Keratinocyte (primary cell): ENCODE measurements around the gene KEL.

Source experiments
- CTCF ChIP-seq, 3 experiments: IDR thresholded peaks in 1 of 3; conservative IDR thresholded peaks in 1 of 3; optimal IDR thresholded peaks in 1 of 3; 2 replicates in 2 of 3; 3 replicates in 1 of 3; pipeline versions ENCODE3 to v1.5.1; 2011; ENCODE audit warnings: low read length in 3 of 3, mild to moderate bottlenecking in 3 of 3, moderate library complexity in 2 of 3, control low read depth in 1 of 3, inconsistent platforms in 1 of 3; ENCODE audit not compliant: insufficient read depth in 2 of 3; ENCODE audit errors: extremely low read depth in 1 of 3
- EZH2 ChIP-seq: IDR thresholded peaks from one replicate; pipeline ENCODE4 v1.6.1; 2012; ENCODE audit warnings: inconsistent platforms, mild to moderate bottlenecking, low read length, moderate library complexity

GRCh38 chr7:142901426-142902259 lies 60.5 kb downstream of the KEL start:
- TF ChIP-seq CTCF (optimal IDR thresholded peaks at IDR 0.05 in 1 of 3, IDR thresholded peaks at IDR 0.05 in 1 of 3, conservative IDR thresholded peaks at IDR 0.05 in 1 of 3; ENCODE audit: extremely low read depth in 1 of 3, insufficient read depth in 2 of 3, low read length in 3 of 3) (no peak), EZH2 (no peak)
